T-helper 9 cell (primary cell): ENCODE results near the gene SLC32A1.

Experiments
- DNase-seq: peaks from one replicate; pipeline ENCODE4 v3.0.0-alpha.2; 2020

The SLC32A1 gene

DNA sequence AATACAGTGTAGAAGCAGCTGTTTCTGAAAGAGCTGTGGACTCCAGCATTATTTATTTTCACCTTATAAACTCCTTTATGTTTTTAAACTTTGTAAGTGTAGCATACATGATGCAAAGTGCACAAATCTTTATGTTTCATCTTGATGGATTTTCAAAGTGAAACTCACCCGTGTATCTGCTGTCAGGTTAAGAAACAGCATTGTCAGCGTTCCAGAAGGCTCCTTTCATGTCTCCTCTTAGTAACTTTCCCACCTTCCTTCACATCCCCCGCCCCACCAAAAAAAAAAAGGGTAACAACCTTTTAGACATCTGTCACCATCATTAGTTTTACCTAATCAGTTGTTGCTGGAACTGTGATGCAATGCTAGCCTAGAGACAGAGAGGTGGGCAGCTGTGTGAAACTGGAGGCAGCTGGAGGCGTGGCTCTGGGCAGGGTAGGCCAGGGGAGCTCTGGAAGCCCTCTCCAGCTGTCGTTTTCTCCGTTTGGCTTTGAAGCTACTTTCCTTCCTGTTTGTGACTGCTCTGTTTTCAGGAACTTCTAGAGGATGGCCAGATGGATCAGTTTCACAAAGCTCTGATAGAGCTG, 31.1 kb downstream of the SLC32A1 start:
- no peak for DNase-seq

DNA sequence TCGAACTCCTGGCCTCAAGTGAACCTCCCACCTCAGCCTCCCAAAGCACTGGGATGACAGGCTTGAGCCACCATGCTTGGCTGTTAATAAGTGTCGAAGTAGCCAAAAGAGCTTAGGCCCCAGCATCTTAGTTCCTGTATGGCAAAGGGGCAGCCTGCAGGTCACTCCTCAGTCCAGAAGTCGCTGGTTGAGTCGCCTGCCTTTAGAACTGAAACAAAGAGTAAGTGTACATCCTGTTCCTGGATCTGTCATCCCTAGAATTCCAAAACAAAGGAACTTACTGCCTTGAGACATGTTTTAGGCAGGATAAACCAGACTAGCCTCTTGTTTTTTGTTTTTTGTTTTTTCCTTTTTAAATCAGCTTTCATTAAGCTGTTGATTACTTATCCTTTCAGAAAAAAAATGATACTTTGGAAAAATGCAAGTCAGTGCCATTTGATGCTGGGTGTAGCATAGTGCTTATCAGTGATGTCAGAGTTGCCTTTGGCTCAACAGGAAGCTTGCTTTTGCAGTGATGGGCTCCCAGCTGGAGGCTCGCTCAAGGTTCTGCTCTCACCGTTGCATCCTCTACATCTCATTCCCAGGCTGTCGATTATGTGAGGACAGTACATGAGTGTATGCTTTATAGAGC, 33.0 kb downstream of the SLC32A1 start:
- DNase-seq: no peak

DNA sequence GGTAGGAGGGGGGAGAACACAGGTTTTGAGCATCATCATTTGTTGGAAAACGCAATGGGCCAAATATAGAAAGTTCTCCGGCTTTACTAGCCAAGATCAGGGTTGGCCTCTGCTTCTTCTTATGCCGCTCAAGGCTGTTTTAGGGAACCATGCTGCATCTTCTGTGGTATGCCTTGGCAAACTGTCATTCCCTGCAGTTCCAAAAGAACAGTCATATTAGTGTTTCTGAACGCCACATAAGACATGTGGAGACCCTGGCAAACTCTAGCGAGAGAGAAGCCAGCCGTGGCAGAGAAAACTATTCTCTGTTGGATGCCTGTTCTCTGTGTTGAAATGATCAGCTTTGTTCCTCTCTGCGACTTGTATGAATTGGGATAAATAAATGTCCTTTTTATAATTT, 34.8 kb downstream of the SLC32A1 start:
- no peak for DNase-seq

DNA sequence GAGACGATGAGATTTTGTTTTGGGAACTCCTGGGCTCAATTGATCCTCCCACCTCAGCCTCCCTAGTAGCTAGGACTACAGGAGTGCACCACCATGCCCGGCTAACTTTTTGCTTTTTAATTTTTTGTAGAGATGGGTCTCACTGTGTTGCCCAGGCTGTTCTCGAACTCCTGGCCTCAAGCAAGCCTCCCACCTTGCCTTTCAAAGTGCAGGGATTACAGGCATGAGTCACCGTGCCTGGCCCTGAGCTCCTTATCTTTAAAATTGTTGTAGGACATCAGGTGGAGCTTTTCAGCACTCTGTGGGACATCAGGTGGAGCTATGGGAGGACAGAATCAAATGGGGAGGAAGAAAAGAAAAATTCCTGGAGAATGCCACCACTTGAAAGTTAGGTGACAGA, 36.7 kb downstream of the SLC32A1 start:
- no peak for DNase-seq

DNA sequence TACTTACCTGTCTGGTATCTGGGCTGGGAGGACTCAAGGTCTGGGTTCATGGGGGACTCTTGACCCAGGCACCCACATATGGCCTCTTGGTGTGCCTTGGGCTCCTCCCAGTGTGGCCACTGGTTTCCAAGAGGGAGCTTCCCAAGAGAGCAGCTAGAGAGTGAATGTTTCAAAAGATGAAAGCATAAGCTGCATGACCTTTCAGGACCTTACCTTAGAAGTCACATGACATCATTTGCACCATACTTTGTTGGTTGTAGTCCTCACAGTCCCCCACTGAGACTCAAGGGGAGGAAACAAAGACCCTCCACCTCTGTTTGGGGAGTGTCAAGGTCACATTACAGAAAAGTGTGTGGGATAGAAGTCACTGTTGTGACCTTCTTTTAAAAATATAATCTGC, 37.9 kb downstream of the SLC32A1 start:
- DNase-seq: no peak

DNA sequence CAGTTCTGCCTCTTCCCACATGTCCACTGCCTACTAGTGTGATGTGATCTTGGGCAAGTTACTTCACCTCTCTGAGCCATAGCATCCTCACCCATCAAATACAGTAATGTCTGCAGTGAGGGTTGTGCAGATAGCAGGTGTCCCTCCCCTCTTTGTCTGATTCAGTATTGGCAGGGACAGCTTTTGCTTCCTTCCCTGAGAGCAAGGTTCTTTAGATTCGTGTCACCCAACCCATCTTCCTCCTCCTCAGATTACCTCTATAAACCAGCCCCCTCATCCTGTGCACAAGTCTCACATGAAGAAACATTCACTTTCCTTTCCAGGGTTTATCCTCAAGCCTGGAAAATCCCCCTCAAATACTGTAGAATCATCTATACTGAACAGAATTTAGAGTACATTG, 39.3 kb downstream of the SLC32A1 start:
- DNase-seq: no peak

DNA sequence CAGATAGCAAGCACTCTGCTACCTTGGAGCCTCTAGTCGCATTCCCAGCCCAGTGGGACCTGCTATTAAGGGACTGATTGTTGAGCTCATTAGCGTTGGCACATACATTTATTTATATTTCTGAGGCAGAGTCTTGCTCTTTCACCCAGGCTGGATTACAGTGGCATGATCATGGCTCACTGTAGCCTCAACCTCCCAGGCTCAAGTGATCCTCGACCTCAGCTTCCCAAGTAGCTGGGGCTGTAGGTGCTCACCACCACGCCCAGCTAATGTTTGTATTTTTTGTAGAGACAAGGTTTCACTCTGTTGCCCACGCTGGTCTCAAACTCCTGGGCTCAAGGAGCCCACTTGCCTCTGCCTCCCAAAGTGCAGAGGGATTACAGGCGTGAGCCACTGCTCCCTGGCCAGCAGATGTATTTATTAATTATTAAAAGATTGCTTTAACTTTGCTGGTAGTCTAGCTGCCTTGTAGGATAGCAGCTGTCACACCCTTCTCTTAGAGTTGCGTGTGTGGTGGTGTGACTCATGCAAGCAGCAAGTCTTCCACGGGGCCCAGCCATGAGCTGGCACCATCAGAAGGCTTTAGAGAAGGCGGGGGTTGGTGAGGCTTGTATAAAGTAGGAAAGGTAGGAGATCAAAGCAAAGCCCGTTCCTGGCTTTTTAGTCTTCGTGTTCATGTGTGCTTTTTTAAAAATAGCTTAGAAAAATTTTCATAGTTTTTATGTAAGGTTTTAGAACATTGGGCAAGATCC, 40.5 kb downstream of the SLC32A1 start:
- no peak for DNase-seq

DNA sequence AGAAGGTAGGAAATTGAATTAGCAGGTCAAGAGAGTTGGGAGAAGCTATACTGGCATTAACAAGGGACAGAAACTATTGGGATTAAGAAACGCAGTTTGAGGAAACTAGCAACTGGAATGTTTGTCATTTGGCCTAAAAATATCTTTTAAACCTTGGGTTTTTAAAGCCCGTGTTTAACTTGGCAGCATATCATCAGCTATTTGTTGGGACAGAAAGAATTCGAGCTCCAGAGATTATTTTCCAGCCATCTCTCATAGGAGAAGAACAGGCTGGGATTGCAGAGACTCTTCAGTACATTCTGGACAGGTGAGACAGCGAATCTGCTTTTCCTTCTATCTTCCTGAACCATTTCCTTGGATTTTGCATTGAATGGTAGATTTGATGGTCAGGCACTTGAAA, 41.8 kb downstream of the SLC32A1 start:
- no peak for DNase-seq

DNA sequence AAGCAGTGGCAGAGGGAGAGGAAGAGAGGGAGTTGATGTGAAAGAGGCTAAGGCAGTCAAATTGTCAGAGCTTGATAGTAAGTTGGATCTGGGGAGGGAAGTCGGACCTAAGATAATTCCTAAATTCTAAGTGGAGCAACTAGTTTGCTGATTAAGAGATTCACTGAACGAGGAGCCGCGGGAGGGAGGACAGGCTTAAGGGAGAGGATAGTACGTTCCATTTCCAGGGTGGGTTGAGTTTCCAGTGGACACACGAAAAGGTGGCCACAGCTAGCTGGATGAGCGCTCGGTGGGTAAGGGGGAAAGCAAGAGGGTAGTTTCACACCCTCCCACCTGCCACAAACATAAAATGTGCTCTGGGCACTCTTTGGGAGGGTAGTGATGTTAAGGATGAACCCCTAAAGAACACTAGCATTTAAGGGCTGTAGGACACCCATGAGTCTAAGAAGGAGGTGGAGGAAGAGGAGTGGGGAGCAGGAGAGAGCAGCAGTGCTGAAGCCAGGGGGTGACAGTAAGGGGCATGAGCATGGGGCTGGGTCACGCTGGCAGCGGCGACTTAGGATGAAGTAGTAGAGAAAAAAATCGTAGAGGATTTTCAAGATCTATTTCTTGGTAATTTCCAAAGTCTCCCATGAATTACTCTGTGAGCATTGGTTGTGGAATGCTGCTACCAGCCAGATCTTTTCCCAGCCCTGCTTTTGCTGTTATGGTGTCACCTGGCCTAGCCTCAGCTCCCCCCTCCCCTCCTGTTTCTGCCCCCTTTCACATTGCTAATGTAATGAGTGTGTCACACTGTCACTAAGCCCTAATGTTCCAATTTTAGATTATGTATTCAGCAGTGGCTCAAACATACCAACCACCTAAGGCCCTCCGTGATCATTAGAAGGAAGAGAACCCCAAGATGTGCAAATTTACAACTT, 45.4 kb downstream of the SLC32A1 start:
- DNase-seq: no peak

DNA sequence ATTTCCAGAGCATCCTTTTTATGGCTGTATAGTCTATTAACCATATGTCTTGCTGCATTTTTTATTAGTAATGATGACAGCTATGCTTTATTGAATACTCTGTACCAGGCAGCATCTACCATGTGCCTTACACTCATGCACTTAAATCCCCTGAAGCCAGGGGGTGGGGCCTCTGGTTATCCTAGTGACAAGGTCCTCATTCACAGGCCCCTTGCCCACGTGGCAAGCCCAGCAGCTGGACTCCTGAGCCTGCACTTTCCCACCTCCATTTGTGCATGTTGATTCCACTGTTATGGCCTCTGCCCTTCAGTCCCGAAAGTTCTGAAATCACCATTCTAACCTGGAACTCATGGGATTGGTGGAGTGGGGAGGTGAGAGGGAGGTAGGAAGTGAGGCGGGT, 46.3 kb downstream of the SLC32A1 start:
- DNase-seq: no peak

DNA sequence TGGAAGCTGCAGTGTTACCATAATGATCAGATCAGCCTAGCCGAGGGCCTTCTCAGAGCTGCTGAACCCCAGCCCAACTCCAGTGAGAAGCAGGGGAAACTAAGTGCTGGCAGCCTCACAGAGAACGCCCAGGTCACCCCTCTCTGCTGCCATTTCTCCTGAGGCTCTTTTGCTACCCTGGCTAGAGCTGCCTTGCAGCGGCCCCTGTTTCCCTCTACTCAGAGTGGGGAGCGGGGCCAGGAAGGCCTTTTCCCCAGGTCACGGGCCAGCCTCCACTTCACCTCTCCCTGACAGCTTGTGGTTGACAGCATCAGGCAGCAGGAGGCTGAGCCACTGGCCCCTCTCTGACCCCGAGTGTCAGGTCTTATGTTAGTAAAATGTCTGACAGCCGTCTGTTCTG, 46.7 kb downstream of the SLC32A1 start:
- DNase-seq: no peak

DNA sequence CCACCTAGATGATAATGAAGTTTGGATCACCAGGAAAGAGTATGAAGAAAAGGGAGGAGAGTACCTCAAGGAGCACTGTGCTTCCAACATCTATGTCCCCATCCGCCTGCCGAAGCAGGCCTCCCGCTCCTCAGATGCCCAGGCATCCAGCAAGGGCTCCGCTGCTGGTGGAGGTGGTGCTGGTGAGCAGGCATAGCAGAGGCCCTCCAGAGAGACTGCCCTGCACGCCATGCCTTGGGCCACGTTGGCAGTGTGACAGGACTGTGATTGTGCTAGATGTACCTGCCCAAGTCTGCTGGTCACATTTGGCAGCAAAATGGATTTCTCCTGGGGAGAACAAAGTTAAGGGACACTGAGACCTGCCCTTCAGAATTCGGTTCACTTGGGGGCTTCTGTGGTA, 47.3 kb downstream of the SLC32A1 start:
- DNase-seq: no peak

DNA sequence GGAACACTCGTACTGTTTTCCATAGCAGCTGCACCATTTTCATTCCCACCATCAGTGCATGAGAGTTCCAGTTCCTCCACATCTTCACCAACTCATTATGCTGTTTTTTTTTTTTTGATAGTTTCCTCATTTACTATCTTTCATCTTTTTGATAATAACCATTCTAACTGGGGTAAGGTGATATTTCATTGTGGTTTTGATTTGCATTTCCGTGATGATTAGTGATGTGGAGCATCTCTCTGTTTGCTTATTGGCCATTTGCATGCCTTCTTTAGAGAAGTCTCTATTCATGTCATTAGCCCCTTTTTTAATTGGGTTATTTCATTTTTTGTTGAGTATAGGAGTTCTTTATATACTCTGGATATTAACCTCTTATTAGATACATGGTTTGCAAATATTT, 49.9 kb downstream of the SLC32A1 start:
- no peak for DNase-seq

DNA sequence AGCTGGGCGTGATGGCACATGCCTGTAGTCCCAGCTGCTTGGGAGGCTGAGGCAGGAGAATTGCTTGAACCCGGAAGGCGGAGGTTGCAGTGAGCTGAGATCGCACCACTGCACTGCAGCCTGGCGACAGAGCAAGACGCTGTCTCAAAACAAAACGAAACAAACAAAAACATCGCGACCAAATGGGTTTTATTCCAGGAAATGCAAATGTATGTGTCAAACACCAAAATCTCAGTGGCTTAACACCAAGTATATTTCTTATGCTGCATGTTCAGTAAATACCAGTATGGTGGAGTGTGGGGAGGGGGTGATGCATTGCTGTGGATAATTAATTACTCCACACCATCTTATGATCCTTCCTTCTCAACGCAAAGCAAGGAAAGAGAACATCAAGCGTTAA, 52.1 kb downstream of the SLC32A1 start:
- DNase-seq: no peak
